ENCODE data around the gene RTTN. TPM values are rescaled to one million over a fixed set of nuclear protein-coding genes. Genes with fewer than 3 reads are reported as not detected.

RTTN gene
- total RNA-seq, 1 experiment from 2014 or later, result 16.9 TPM

GRCh38 chr18:70031221-70031620, 174.3 kb downstream of the RTTN start:
- POLR2A ChIA-PET, result no interaction called here
- DNase-seq (ENCODE audit: low read depth, low spot score) (no peak), ATAC-seq (no peak)
- H3K27ac ChIP-seq (ENCODE audit: low read length), result no peak overlapping the region
- no peak overlapping the region for H3K4me3 ChIP-seq (ENCODE audit: low read depth in 2 of 2, low read length in 2 of 2)
- no TSS peak for BruUV-seq (replicated peaks)
- H3K36me3 ChIP-seq (ENCODE audit: control insufficient read depth, insufficient read depth, low read length), result no peaks in the 10 kb centered on the region; the same call in 1 of the 2 replicates
- intact Hi-C loops (cut with micrococcal nuclease; ENCODE audit: unreplicated experiment) (no loop called here), in situ Hi-C loops (cut with HindIII; ENCODE audit: low pct_unique_long_range_greater_than_20kb, low sequenced_read_pairs) (no loop called here)
- H3K9me3 ChIP-seq (ENCODE audit: control insufficient read depth, insufficient read depth, low read depth, low read length), result no peaks in the 10 kb centered on the region
- no peaks in the 10 kb centered on the region for H3K27me3 ChIP-seq (ENCODE audit: control insufficient read depth, insufficient read depth, low read length)
- H3K4me1 ChIP-seq (ENCODE audit: control insufficient read depth, insufficient read depth, low read length), result no peaks in the 10 kb centered on the region
- TF ChIP-seq REST (IDR thresholded peaks at IDR 0.05; ENCODE audit: insufficient read depth in 1 of 2, low read depth in 2 of 2, low read length in 1 of 2), result no peak
- TF ChIP-seq TCF7L2 (IDR thresholded peaks at IDR 0.05; ENCODE audit: low read depth, low read length), result no peak
- TF ChIP-seq CTCF (IDR thresholded peaks at IDR 0.05), result no peak
- no peak for TF ChIP-seq SIN3A (IDR thresholded peaks at IDR 0.05; ENCODE audit: borderline replicate concordance, insufficient read depth, low read depth, low read length)
- TF ChIP-seq POLR2AphosphoS5 (IDR thresholded peaks at IDR 0.05; ENCODE audit: low read depth, low read length), result no peak
- CTCF ChIA-PET, result no interaction called here

- Histone ChIP-seq H3K27me3 (ENCODE audit: control insufficient read depth, insufficient read depth, low read length) (no peaks in the 10 kb centered on the region), H3K4me1 (ENCODE audit: control insufficient read depth, insufficient read depth, low read length) (no peaks in the 10 kb centered on the region), H3K4me3 (ENCODE audit: low read depth in 2 of 2, low read length in 2 of 2) (no peak overlapping the region), H3K36me3 (ENCODE audit: control insufficient read depth, insufficient read depth, low read length) (no peaks in the 10 kb centered on the region; the same call in 1 of the 2 replicates), H3K9me3 (ENCODE audit: control insufficient read depth, insufficient read depth, low read depth, low read length) (no peaks in the 10 kb centered on the region), H3K27ac (ENCODE audit: low read length) (no peak overlapping the region)
- BruUV-seq (replicated peaks), result no TSS peak
- TF ChIP-seq TCF7L2 (IDR thresholded peaks at IDR 0.05; ENCODE audit: low read depth, low read length) (no peak), REST (IDR thresholded peaks at IDR 0.05; ENCODE audit: insufficient read depth in 1 of 2, low read depth in 2 of 2, low read length in 1 of 2) (no peak), CTCF (IDR thresholded peaks at IDR 0.05) (no peak), POLR2AphosphoS5 (IDR thresholded peaks at IDR 0.05; ENCODE audit: low read depth, low read length) (no peak), SIN3A (IDR thresholded peaks at IDR 0.05; ENCODE audit: borderline replicate concordance, insufficient read depth, low read depth, low read length) (no peak)
- CTCF ChIA-PET, result no interaction called here
- DNase-seq (ENCODE audit: low read depth, low spot score), result no peak
- no peak for ATAC-seq
- POLR2A ChIA-PET, result no interaction called here
- intact Hi-C loops (cut with micrococcal nuclease; ENCODE audit: unreplicated experiment), result no loop called here
- in situ Hi-C loops (cut with HindIII; ENCODE audit: low pct_unique_long_range_greater_than_20kb, low sequenced_read_pairs), result no loop called here
Observed at GRCh38 chr18:70030728-70031127, 174.8 kb downstream of the RTTN start.
